Measurements from ENCODE around the gene GUCA1A.
A peak's percentile ranks its signal among the peaks of the same experiment; 100 is the strongest.

The GUCA1A gene

DNA sequence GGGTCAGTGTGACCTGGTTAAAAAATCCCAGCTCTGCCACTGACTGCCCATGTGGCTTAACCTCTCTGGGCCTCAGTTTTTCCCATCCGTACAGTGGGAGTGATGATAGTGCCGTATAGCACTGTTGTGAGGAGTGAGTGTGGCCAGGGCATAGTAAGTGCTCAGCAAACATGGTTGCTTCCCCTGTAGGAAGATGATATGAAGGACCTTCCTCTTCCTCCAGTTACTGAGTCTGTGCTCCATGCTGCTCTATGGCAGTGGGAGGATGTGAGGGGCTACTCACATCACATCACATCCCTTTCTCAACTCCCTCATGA is 43.8 kb upstream of the GUCA1A start:
- in situ Hi-C loops (cut with MboI; ENCODE audit: low sequenced_read_pairs, unreplicated experiment): no loop called here
- DNase-seq (ENCODE audit: low spot score): no peak
- TF ChIP-seq CTCF (IDR thresholded peaks at IDR 0.05; ENCODE audit: borderline replicate concordance, control extremely low read depth, extremely low read depth, insufficient read depth, missing control alignments): no peak

GRCh38 chr6:42131531-42131930 is 41.6 kb upstream of the GUCA1A start:
- DNase-seq (ENCODE audit: low spot score): no peak
- TF ChIP-seq CTCF (IDR thresholded peaks at IDR 0.05; ENCODE audit: borderline replicate concordance, control extremely low read depth, extremely low read depth, insufficient read depth, missing control alignments): no peak
- in situ Hi-C loops (cut with MboI; ENCODE audit: low sequenced_read_pairs, unreplicated experiment): no loop called here

GRCh38 chr6:42133926-42134325 is 39.2 kb upstream of the GUCA1A start:
- in situ Hi-C loops (cut with MboI; ENCODE audit: low sequenced_read_pairs, unreplicated experiment): no loop called here
- DNase-seq (ENCODE audit: low spot score): no peak
- no peak for TF ChIP-seq CTCF (IDR thresholded peaks at IDR 0.05; ENCODE audit: borderline replicate concordance, control extremely low read depth, extremely low read depth, insufficient read depth, missing control alignments)

DNA sequence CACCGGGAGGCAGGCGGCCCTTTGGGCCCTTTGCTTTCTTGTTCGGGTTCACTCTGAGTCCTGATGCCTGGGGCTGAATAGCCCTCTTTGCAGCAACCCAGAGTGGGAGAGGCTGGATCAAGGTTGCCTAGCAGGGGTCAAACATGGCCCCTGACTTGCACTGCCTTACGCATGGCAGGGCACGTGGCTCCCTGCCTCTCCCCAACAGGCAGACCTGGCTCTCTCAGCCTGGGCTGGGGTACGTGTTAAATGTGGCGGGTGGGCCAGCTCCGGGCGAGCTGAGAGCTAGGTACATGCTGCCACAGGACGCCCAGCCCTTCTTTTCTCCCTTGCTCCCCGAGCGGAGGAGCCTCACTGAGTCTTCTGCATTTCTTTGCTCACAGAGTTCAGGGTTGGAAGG is 38.0 kb upstream of the GUCA1A start:
- no peak for DNase-seq (ENCODE audit: low spot score)
- in situ Hi-C loops (cut with MboI; ENCODE audit: low sequenced_read_pairs, unreplicated experiment): no loop called here
- no peak for TF ChIP-seq CTCF (IDR thresholded peaks at IDR 0.05; ENCODE audit: borderline replicate concordance, control extremely low read depth, extremely low read depth, insufficient read depth, missing control alignments)

DNA sequence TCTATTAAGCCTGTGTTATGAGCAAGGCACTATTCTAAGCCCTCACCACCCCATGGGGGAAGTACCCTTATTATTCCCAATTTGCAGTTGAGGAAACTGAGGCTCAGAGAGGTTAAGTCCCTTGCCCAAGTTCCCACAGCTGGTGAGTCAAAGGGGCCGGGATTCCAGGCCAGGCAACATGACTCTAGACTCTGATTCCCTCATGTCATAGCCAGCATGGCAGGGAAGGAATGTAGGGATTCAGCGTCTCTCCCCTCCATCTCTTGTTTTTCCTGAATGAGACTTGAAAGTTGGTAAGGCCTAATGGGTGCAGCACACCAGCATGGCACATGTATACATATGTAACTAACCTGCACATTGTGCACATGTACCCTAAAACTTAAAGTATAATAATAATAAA is 37.4 kb upstream of the GUCA1A start:
- no peak for TF ChIP-seq CTCF (IDR thresholded peaks at IDR 0.05; ENCODE audit: borderline replicate concordance, control extremely low read depth, extremely low read depth, insufficient read depth, missing control alignments)
- no peak for DNase-seq (ENCODE audit: low spot score)
- in situ Hi-C loops (cut with MboI; ENCODE audit: low sequenced_read_pairs, unreplicated experiment): no loop called here

GRCh38 chr6:42136508-42137193 is 36.5 kb upstream of the GUCA1A start:
- TF ChIP-seq CTCF (IDR thresholded peaks at IDR 0.05; ENCODE audit: borderline replicate concordance, control extremely low read depth, extremely low read depth, insufficient read depth, missing control alignments): peak; percentile 46
- DNase-seq (ENCODE audit: low spot score): peak; percentile 85
- in situ Hi-C loops (cut with MboI; ENCODE audit: low sequenced_read_pairs, unreplicated experiment): no loop called here
